Measurements from ENCODE around the gene SOBP.

Gene SOBP

DNA sequence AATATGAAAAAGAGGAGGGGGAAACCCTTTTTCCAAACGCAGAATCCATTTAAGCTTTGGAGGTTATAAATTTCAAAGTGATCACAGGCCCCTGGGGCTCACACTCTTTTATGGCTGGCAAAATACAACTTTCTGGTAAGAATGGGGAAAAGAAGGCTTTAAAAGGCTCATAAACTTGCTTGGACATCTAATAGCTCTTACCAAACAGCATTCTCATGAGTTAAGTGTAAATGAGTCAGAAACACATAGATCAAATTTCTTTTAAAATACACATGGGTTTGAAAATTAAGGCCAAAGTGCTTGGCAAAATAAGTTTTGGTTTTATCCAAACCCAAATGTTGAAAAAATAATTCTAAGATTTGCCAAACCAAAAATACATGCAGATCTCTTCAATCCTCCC lies 154.6 kb downstream of the SOBP start:
- no peak for DNase-seq (ENCODE audit: extremely low read depth, low read depth)
- TF ChIP-seq, protein P1, sequence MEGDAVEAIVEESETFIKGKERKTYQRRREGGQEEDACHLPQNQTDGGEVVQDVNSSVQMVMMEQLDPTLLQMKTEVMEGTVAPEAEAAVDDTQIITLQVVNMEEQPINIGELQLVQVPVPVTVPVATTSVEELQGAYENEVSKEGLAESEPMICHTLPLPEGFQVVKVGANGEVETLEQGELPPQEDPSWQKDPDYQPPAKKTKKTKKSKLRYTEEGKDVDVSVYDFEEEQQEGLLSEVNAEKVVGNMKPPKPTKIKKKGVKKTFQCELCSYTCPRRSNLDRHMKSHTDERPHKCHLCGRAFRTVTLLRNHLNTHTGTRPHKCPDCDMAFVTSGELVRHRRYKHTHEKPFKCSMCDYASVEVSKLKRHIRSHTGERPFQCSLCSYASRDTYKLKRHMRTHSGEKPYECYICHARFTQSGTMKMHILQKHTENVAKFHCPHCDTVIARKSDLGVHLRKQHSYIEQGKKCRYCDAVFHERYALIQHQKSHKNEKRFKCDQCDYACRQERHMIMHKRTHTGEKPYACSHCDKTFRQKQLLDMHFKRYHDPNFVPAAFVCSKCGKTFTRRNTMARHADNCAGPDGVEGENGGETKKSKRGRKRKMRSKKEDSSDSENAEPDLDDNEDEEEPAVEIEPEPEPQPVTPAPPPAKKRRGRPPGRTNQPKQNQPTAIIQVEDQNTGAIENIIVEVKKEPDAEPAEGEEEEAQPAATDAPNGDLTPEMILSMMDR (IDR thresholded peaks at IDR 0.05; ENCODE audit: low read depth, low read length, missing control alignments): no peak
- no peak overlapping the region for H3K4me3 ChIP-seq (replicated peaks; ENCODE audit: low read depth, low read length)

DNA sequence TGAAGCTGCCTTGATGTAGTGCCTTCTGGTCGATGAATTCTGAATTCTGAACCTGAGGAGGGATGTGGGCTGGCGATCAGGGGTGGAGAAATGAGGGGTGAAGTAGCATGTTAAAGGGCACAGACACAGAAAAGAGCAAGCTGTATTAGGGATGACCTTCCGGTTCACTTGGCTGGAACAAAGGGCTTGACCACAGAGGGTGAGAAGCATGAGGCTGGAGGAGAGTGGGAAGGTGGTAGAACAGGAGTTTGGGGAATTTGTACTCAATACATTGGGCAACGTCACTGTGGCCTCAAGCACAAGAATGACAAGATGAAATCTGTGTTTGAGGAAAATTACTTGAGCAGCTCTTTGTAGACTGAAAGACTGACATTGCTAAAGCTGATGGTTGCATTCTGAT lies 155.8 kb downstream of the SOBP start:
- no peak for DNase-seq (ENCODE audit: extremely low read depth, low read depth)
- TF ChIP-seq, protein P1 (IDR thresholded peaks at IDR 0.05; ENCODE audit: low read depth, low read length, missing control alignments): no peak
- no peak overlapping the region for H3K4me3 ChIP-seq (replicated peaks; ENCODE audit: low read depth, low read length)

DNA sequence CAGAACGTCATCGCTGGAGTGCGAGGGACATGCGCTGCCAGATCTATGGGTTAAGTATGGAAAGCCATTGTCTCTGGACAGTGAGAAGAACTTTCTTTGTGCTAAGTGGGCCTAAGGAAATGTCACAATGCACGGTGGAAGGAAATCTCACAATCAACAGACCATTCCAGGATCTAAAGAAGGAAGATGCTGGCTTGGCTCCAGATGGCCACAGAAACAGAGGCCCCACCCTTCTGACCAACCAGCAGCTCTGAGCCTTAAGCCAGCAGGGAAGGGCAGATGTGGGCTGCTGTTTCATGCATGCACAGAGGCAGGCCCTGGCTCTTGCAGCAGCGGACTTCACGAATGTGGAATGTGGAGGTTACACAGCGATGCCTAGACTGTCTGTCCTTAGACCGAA lies 156.3 kb downstream of the SOBP start:
- no peak overlapping the region for H3K4me3 ChIP-seq (replicated peaks; ENCODE audit: low read depth, low read length)

DNA sequence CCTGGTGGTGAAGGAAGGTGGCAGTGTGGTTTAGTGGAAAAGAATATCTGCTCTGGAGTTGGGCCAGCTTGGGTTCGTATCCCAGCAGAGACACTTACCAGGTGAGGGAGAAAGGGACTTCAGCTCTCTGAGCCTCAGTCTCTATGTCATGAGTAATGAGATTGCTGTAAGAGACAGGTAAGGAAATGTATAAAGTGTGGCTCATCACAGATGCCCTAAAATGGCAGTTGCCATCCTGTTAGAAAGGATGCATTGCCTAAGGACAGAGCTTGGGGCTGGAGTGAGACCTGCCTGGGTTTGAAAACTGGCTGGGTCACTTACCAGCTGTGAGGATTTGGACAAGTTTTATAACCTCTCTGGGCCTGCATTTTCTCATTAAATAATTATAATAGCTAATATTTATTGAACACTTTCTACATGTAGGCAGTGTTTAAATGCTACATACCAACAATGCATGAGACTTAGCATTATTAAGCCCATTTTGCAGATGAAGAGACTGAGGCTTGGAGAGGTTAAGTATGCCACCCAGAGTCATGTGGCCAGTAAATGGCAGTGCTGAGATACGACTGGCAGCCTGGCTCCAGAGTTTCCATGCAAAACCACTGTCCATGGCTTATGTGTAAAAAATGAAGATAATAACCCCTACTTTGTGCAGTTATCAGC lies 157.0 kb downstream of the SOBP start:
- no peak for DNase-seq (ENCODE audit: extremely low read depth, low read depth)
- H3K4me3 ChIP-seq (replicated peaks; ENCODE audit: low read depth, low read length): no peak overlapping the region
- TF ChIP-seq, protein P1 (IDR thresholded peaks at IDR 0.05; ENCODE audit: low read depth, low read length, missing control alignments): no peak

More for the DNA sequence above, 156.3 kb downstream of the SOBP start:
- TF ChIP-seq, protein P1 (IDR thresholded peaks at IDR 0.05; ENCODE audit: low read depth, low read length, missing control alignments): no peak
- no peak for DNase-seq (ENCODE audit: extremely low read depth, low read depth)

DNA sequence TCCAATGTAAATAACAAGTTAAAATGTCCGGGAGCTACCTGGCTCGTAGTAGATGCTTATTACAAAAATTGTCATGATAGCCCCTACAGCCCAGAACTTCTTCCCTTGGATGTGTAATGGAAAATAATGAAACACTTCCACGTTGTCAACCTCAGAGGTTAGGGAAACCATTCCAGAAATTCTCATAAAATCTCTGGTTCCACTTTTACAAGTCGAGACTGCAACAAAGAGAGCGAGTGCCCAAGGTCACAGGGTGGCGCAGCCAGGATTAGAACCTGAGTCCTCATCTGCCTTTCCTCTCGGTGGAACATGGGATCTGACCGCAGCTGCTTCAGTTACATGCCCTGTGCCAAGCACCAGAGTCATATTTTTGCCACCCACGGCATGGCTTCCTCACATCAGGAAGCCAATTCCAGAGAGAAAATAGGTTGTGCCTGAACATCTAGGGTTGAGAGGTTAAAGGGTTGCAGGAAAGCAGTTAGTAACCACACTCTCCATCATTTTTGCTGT lies 157.6 kb downstream of the SOBP start:
- DNase-seq (ENCODE audit: extremely low read depth, low read depth): no peak
- TF ChIP-seq, protein P1 (IDR thresholded peaks at IDR 0.05; ENCODE audit: low read depth, low read length, missing control alignments): no peak

DNA sequence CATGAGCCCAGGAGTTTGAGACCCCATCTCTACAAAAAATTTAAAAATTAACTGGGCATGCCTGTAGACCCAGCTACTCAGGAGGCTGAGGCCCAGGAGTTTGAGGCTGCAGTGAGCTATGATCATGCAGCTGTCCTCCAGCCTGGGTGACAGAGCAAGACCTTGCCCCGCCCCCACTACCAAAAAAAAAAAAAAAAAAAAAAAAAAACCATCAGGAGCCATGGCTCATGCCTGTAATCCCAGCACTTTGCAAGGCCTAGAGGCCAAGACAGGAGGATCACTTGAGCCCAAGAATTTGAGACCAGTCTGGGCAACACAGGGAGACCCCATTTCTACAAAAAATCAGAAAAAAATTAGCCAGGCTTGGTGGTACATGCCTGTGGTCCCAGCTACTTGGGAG lies 159.1 kb downstream of the SOBP start:
- H3K4me3 ChIP-seq (replicated peaks; ENCODE audit: low read depth, low read length): no peak overlapping the region
- no peak for DNase-seq (ENCODE audit: extremely low read depth, low read depth)
- TF ChIP-seq, protein P1 (IDR thresholded peaks at IDR 0.05; ENCODE audit: low read depth, low read length, missing control alignments): no peak

More for the DNA sequence above, 157.6 kb downstream of the SOBP start:
- H3K4me3 ChIP-seq (replicated peaks; ENCODE audit: low read depth, low read length): no peak overlapping the region
